A549 (cell line): Measurements from ENCODE around the gene JAZF1.

Experiments used
- CTCF ChIP-seq: fragments of >200 bp; sonication (Bioruptor Twin); formaldehyde crosslinking; IDR thresholded peaks from 3 replicates; pipeline ENCODE4 v1.5.1; 2016
- MAX ChIP-seq: IDR thresholded peaks from 2 replicates; pipeline ENCODE4 v1.6.1; 2012
- ZFP36 ChIP-seq: fragments of 450-650 bp; IDR thresholded peaks from 2 replicates; pipeline ENCODE4 v1.6.1; 2014; ENCODE audit warnings: borderline replicate concordance; ENCODE audit not compliant: partially characterized antibody

GRCh38 chr7:28091190-28091589 lies 89.4 kb downstream of the JAZF1 start:
- TF ChIP-seq MAX (no peak), ZFP36 (no peak), CTCF (no peak)
